Measurements from ENCODE around the gene NHLH1. TPM values are rescaled to one million over a fixed set of nuclear protein-coding genes. Genes with fewer than 3 reads are reported as not detected.

NHLH1 gene
- total and polyA plus RNA-seq, 2 donors (not counting 1 experiment from before 2014, with no cell fraction given) = 0.27 to 0.39 TPM

DNA sequence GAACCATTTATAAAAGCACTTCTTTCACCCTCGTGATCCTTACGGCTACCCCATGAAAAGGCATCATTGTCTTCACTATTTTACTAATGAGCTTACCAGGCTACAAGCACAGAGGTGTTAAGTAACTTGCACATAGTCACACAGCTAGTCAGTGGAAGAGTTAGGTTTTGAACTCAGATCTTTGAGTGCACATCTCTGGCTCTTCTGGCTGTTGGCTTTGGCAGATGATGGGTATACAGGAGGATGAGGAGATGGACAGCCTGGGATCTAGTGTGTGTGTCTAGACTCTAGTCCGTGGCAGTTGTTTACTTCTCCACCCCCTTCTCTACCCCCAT lies 45.1 kb downstream of the NHLH1 start:
- Mint-ChIP-seq H3K9me3 (ENCODE audit: insufficient read depth) (no peaks in the 10 kb centered on the region), H3K4me3 (no peak overlapping the region), H3K27ac (no peak overlapping the region), H3K27me3 (no peaks in the 10 kb centered on the region), H3K4me1 (no peaks in the 10 kb centered on the region)
- no peak for ATAC-seq (ENCODE audit: low read depth)
- TF ChIP-seq CTCF (IDR thresholded peaks at IDR 0.05) (no peak), EZH2 (IDR thresholded peaks at IDR 0.05; ENCODE audit: borderline replicate concordance, insufficient read depth, low read depth, low read length, poor library complexity, severe bottlenecking) (no peak)
- Histone ChIP-seq H3K9ac (ENCODE audit: low read length) (no peak overlapping the region), H3K9me3 (ENCODE audit: control extremely low read depth in 1 of 3, control insufficient read depth in 2 of 3, insufficient read depth in 1 of 3, low read length in 2 of 3) (no peaks in the 10 kb centered on the region), H3K4me1 (ENCODE audit: control insufficient read depth in 2 of 2, insufficient read depth in 2 of 2, low read length in 2 of 2) (no peaks in the 10 kb centered on the region), H3K36me3 (replicated peaks in 1 of 2; ENCODE audit: control extremely low read depth in 1 of 2, control insufficient read depth in 1 of 2, extremely low read depth in 1 of 2, insufficient read depth in 2 of 2, low read length in 1 of 2) (no peaks in the 10 kb centered on the region), H3K27ac (ENCODE audit: low read length in 2 of 2) (no peak overlapping the region), H3K4me2 (replicated peaks; ENCODE audit: low read depth, low read length, poor library complexity, severe bottlenecking) (no peak overlapping the region), H3K27me3 (replicated peaks in 1 of 4; ENCODE audit: control extremely low read depth in 1 of 4, control insufficient read depth in 3 of 4, insufficient read depth in 4 of 4, low read length in 3 of 4) (no peaks in the 10 kb centered on the region), H3K79me2 (ENCODE audit: control insufficient read depth, insufficient read depth, low read length) (no peaks in the 10 kb centered on the region), H2AFZ (ENCODE audit: insufficient read depth, low read depth, low read length, poor library complexity, severe bottlenecking) (no peak overlapping the region), H3K4me3 (ENCODE audit: control extremely low read depth in 1 of 5, extremely low read depth in 1 of 5, insufficient read depth in 1 of 5, low read depth in 2 of 5, low read length in 4 of 5) (no peak overlapping the region), H4K20me1 (ENCODE audit: control insufficient read depth, insufficient read depth, low read length, poor library complexity, severe bottlenecking) (no peaks in the 10 kb centered on the region)
- no peak for DNase-seq
- intact Hi-C loops (cut with micrococcal nuclease) = no loop called here
- ChIA-PET POLR2A (no interaction called here), CTCF (interaction anchor here (1.2 kb wide), 1 partner anchor 35 kb away, joined by 5 read pairs; no protein-coding TSS in a partner anchor)
- 83% methylated on average over 2 of the region's 3 CpGs for WGBS (ENCODE audit: insufficient coverage)

- Mint-ChIP-seq H3K4me3 (no peak overlapping the region), H3K27ac (no peak overlapping the region), H3K9me3 (ENCODE audit: insufficient read depth) (no peaks in the 10 kb centered on the region), H3K27me3 (no peaks in the 10 kb centered on the region), H3K4me1 (no peaks in the 10 kb centered on the region)
- H3K27ac ChIP-seq (ENCODE audit: low read length in 2 of 2) = no peak overlapping the region
- H3K27me3 ChIP-seq (replicated peaks in 1 of 4; ENCODE audit: control extremely low read depth in 1 of 4, control insufficient read depth in 3 of 4, insufficient read depth in 4 of 4, low read length in 3 of 4) = no peaks in the 10 kb centered on the region
- H4K20me1 ChIP-seq (ENCODE audit: control insufficient read depth, insufficient read depth, low read length, poor library complexity, severe bottlenecking) = no peaks in the 10 kb centered on the region
- no peaks in the 10 kb centered on the region for H3K9me3 ChIP-seq (ENCODE audit: control extremely low read depth in 1 of 3, control insufficient read depth in 2 of 3, insufficient read depth in 1 of 3, low read length in 2 of 3)
- H2AFZ ChIP-seq (ENCODE audit: insufficient read depth, low read depth, low read length, poor library complexity, severe bottlenecking) = no peak overlapping the region
- H3K9ac ChIP-seq (ENCODE audit: low read length) = no peak overlapping the region
- H3K4me3 ChIP-seq (ENCODE audit: control extremely low read depth in 1 of 5, extremely low read depth in 1 of 5, insufficient read depth in 1 of 5, low read depth in 2 of 5, low read length in 4 of 5) = no peak overlapping the region
- POLR2A ChIA-PET = no interaction called here
- intact Hi-C loops (cut with micrococcal nuclease) = no loop called here
- H3K79me2 ChIP-seq (ENCODE audit: control insufficient read depth, insufficient read depth, low read length) = no peaks in the 10 kb centered on the region
- no peaks in the 10 kb centered on the region for H3K4me1 ChIP-seq (ENCODE audit: control insufficient read depth in 2 of 2, insufficient read depth in 2 of 2, low read length in 2 of 2)
- DNase-seq (no peak), ATAC-seq (ENCODE audit: low read depth) (no peak)
- CTCF ChIA-PET = no interaction called here
- WGBS (ENCODE audit: insufficient coverage) = 96% methylated on average over 3 of the region's 3 CpGs
- no peak overlapping the region for H3K4me2 ChIP-seq (replicated peaks; ENCODE audit: low read depth, low read length, poor library complexity, severe bottlenecking)
- TF ChIP-seq CTCF (IDR thresholded peaks at IDR 0.05) = no peak
- TF ChIP-seq EZH2 (IDR thresholded peaks at IDR 0.05; ENCODE audit: borderline replicate concordance, insufficient read depth, low read depth, low read length, poor library complexity, severe bottlenecking) = no peak
- no peaks in the 10 kb centered on the region for H3K36me3 ChIP-seq (replicated peaks in 1 of 2; ENCODE audit: control extremely low read depth in 1 of 2, control insufficient read depth in 1 of 2, extremely low read depth in 1 of 2, insufficient read depth in 2 of 2, low read length in 1 of 2)
Observed at GRCh38 chr1:160413716-160414115, 46.8 kb downstream of the NHLH1 start.

Measured in B cell (primary cell).